GM21737 (cell line): ENCODE data around the gene MPV17.
A peak's percentile ranks its signal among the peaks of the same experiment; 100 is the strongest.
"Not testable (repeated sequence)": the region's sequence is repeated elsewhere in the genome, so short reads cannot be mapped to it uniquely, and the experiment has no call there.

Source experiments
- ATAC-seq: cut with Tn5 transposase; IDR thresholded peaks from one replicate; pipeline ENCODE4 v1.9.1; 2021; ENCODE audit warnings: mild to moderate bottlenecking, moderate library complexity; ENCODE audit not compliant: unreplicated experiment

The MPV17 gene

GRCh38 chr2:27322766-27323595 is at the start of gene MPV17:
Gene MPV17 (minus strand): TSS chr2:27323097. CDS start chr2:27322517, 580 bp downstream.
- ATAC-seq, result peak; percentile 91

- ATAC-seq, result peak; percentile 21
Observed at GRCh38 chr2:27370816-27371620, 48.1 kb upstream of the MPV17 start.

GRCh38 chr2:27370026-27370815 is 47.3 kb upstream of the MPV17 start, which contains the start of the genes EIF2B4 and SNX17:
Gene EIF2B4 (minus strand): TSS chr2:27370338. CDS start chr2:27370314, 24 bp downstream.
Gene SNX17 (plus strand): TSS chr2:27370616. CDS start chr2:27370744, 128 bp downstream.
- peak; percentile 90 for ATAC-seq

- ATAC-seq, result no peak
Observed at GRCh38 chr2:27369471-27370025, 46.7 kb upstream of the MPV17 start.

GRCh38 chr2:27363933-27364332 is 41.0 kb upstream of the MPV17 start:
- no peak for ATAC-seq

- ATAC-seq, result no peak
Observed at GRCh38 chr2:27362678-27363420, 40.0 kb upstream of the MPV17 start.

- ATAC-seq, result peak; percentile 82
Observed at GRCh38 chr2:27356382-27357181, 33.7 kb upstream of the MPV17 start, which contains the start of gene GTF3C2. Gene GTF3C2 (minus strand): TSS chr2:27356764. CDS start chr2:27343554, 13,210 bp downstream.

- ATAC-seq, result peak; percentile 23
Observed at GRCh38 chr2:27356056-27356381, 33.1 kb upstream of the MPV17 start.

GRCh38 chr2:27354597-27354927 is 31.7 kb upstream of the MPV17 start:
- ATAC-seq, result no peak

- ATAC-seq, result no peak
Observed at GRCh38 chr2:27353762-27354596, 31.1 kb upstream of the MPV17 start.

- not testable (repeated sequence) for ATAC-seq
Observed at GRCh38 chr2:27353386-27353761, 30.5 kb upstream of the MPV17 start.

- no peak for ATAC-seq
Observed at GRCh38 chr2:27351802-27352598, 29.1 kb upstream of the MPV17 start.

- ATAC-seq, result no peak
Observed at GRCh38 chr2:27350106-27350693, 27.3 kb upstream of the MPV17 start.

- no peak for ATAC-seq
Observed at GRCh38 chr2:27347641-27348040, 24.7 kb upstream of the MPV17 start.

- ATAC-seq, result no peak
Observed at GRCh38 chr2:27336173-27336572, 13.3 kb upstream of the MPV17 start.

- ATAC-seq, result no peak
Observed at GRCh38 chr2:27335311-27335710, 12.4 kb upstream of the MPV17 start.

- no peak for ATAC-seq
Observed at GRCh38 chr2:27324720-27325119, 1.8 kb upstream of the MPV17 start.
